ENCODE results near the gene DYNC1I1. TPM values are rescaled to one million over a fixed set of nuclear protein-coding genes. Genes with fewer than 3 reads are reported as not detected.

DYNC1I1 gene
- total and polyA plus RNA-seq, 2 donors (not counting 3 experiments of a cell fraction or from before 2014, with no cell fraction given): 1.8 to 3.6 TPM

DNA sequence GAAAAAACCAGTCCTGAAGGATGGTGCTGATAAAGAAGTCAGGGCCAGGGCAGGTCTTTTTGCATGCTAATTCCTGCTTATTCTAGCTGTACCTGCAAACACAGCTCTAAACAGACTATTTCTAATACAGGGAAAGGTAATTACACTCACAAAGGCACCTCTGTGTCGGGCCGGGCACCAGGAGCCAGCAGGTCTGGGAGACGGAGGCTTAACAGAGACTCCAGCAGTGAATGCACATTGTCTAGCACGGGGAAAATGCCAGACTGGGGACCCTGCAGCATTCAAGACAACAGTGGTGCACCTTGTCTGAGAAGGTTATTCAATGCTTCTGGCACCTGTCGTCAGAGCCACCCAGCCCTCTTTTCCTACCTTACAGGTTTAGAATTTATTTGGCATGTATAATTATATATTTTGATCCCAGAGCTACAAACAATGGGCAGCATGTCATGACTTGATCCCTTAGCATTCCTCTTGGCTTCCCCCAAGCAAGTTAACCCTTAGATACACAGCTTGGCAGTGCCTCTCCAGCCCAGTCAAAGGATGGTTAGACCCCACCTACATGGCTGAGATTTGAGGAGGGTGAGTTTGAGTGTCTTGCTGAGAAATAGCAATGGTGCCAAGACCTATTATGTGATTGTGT is 364.4 kb downstream of the DYNC1I1 start:
- dilution Hi-C loops (cut with MboI; ENCODE audit: extremely low pct_ligation_motif_present, low sequenced_read_pairs): no loop called here
- Histone ChIP-seq H3K36me3 (ENCODE audit: control insufficient read depth in 2 of 2, extremely low read depth in 1 of 2, insufficient read depth in 2 of 2, low read length in 2 of 2) (peaks cover 0 to 2% of the 10 kb centered on the region in 2 experiments), H3K4me3 (replicated peaks in 1 of 3; ENCODE audit: insufficient read depth in 1 of 3, low read depth in 1 of 3, low read length in 3 of 3) (no peak overlapping the region), H3K9me3 (replicated peaks; ENCODE audit: control insufficient read depth, insufficient read depth, low read length) (no peaks in the 10 kb centered on the region), H2AFZ (ENCODE audit: low read depth, low read length) (no peak overlapping the region), H3K79me2 (ENCODE audit: control insufficient read depth, insufficient read depth, low read length) (no peaks in the 10 kb centered on the region), H3K4me2 (ENCODE audit: insufficient read depth, low read length) (no peak overlapping the region), H4K20me1 (replicated peaks; ENCODE audit: control insufficient read depth, extremely low read depth, insufficient read depth, low read length) (no peaks in the 10 kb centered on the region), H3K9ac (replicated peaks; ENCODE audit: extremely low read depth, insufficient read depth, low read length) (no peak overlapping the region), H3K4me1 (ENCODE audit: control insufficient read depth, extremely low read depth, insufficient read depth, low read length) (no peaks in the 10 kb centered on the region), H3K27me3 (ENCODE audit: control insufficient read depth in 2 of 2, insufficient read depth in 2 of 2, low read length in 2 of 2) (no peaks in the 10 kb centered on the region), H3K9me1 (replicated peaks; ENCODE audit: control insufficient read depth, extremely low read depth, insufficient read depth, low read length) (no peaks in the 10 kb centered on the region), H3K27ac (ENCODE audit: insufficient read depth, low read depth, low read length) (no peak overlapping the region)
- no peak for DNase-seq (ENCODE audit: low read depth, low spot score)
- no peak for FAIRE-seq
- intact Hi-C loops (cut with micrococcal nuclease): no loop called here
- ChIA-PET POLR2A (no interaction called here), CTCF (no interaction called here)
- TF ChIP-seq POLR2AphosphoS5 (IDR thresholded peaks at IDR 0.05; ENCODE audit: insufficient read depth, low read depth, low read length) (no peak), POLR2A (IDR thresholded peaks at IDR 0.05; ENCODE audit: low read depth, low read length) (no peak), FOS (IDR thresholded peaks at IDR 0.05; ENCODE audit: borderline replicate concordance, insufficient read depth, low read length) (no peak), JUN (IDR thresholded peaks at IDR 0.05; ENCODE audit: borderline replicate concordance, insufficient read depth, insufficient read length, low read depth) (no peak), GATA2 (IDR thresholded peaks at IDR 0.05; ENCODE audit: insufficient read depth, insufficient read length, low read depth, low read length) (no peak), EZH2 (IDR thresholded peaks at IDR 0.05; ENCODE audit: borderline replicate concordance, low read depth, low read length, severe bottlenecking) (no peak), MYC (IDR thresholded peaks at IDR 0.05; ENCODE audit: low read depth, low read length) (no peak)
- TF ChIP-seq, protein P1, sequence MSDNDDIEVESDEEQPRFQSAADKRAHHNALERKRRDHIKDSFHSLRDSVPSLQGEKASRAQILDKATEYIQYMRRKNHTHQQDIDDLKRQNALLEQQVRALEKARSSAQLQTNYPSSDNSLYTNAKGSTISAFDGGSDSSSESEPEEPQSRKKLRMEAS (IDR thresholded peaks at IDR 0.05; ENCODE audit: insufficient read depth, insufficient read length): no peak
- TF ChIP-seq, protein P2, sequence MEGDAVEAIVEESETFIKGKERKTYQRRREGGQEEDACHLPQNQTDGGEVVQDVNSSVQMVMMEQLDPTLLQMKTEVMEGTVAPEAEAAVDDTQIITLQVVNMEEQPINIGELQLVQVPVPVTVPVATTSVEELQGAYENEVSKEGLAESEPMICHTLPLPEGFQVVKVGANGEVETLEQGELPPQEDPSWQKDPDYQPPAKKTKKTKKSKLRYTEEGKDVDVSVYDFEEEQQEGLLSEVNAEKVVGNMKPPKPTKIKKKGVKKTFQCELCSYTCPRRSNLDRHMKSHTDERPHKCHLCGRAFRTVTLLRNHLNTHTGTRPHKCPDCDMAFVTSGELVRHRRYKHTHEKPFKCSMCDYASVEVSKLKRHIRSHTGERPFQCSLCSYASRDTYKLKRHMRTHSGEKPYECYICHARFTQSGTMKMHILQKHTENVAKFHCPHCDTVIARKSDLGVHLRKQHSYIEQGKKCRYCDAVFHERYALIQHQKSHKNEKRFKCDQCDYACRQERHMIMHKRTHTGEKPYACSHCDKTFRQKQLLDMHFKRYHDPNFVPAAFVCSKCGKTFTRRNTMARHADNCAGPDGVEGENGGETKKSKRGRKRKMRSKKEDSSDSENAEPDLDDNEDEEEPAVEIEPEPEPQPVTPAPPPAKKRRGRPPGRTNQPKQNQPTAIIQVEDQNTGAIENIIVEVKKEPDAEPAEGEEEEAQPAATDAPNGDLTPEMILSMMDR (IDR thresholded peaks at IDR 0.05; ENCODE audit: extremely low read depth in 1 of 2, insufficient read depth in 1 of 2, low read depth in 1 of 2, low read length in 2 of 2): no peak
- no TSS peak for BruUV-seq (replicated peaks)
